ENCODE data around the gene SERPINA3. TPM values are rescaled to one million over a fixed set of nuclear protein-coding genes. Genes with fewer than 3 reads are reported as not detected.
"Not testable (repeated sequence)": the region's sequence is repeated elsewhere in the genome, so short reads cannot be mapped to it uniquely, and the experiment has no call there.

The SERPINA3 gene
- total and polyA plus RNA-seq, 8 donors, result 15.1 to 1,820 (median 99.6) TPM

- Histone ChIP-seq H3K27me3 (no peaks in the 10 kb centered on the region), H3K4me1 (peaks cover 0 to 8% (median 3%) of the 10 kb centered on the region in 4 donors), H3K36me3 (no peaks in the 10 kb centered on the region), H3K4me3 (no peak overlapping the region), H3K27ac (peak overlapping the region in 1 of 5 donors; percentile 56), H3K9me3 (no peaks in the 10 kb centered on the region)
- TF ChIP-seq, protein P1, sequence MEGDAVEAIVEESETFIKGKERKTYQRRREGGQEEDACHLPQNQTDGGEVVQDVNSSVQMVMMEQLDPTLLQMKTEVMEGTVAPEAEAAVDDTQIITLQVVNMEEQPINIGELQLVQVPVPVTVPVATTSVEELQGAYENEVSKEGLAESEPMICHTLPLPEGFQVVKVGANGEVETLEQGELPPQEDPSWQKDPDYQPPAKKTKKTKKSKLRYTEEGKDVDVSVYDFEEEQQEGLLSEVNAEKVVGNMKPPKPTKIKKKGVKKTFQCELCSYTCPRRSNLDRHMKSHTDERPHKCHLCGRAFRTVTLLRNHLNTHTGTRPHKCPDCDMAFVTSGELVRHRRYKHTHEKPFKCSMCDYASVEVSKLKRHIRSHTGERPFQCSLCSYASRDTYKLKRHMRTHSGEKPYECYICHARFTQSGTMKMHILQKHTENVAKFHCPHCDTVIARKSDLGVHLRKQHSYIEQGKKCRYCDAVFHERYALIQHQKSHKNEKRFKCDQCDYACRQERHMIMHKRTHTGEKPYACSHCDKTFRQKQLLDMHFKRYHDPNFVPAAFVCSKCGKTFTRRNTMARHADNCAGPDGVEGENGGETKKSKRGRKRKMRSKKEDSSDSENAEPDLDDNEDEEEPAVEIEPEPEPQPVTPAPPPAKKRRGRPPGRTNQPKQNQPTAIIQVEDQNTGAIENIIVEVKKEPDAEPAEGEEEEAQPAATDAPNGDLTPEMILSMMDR (IDR thresholded peaks at IDR 0.05), result no peak
- no peak for TF ChIP-seq EP300 (IDR thresholded peaks at IDR 0.05)
- TF ChIP-seq POLR2AphosphoS5 (IDR thresholded peaks at IDR 0.05), result no peak
- no peak for TF ChIP-seq POLR2A (IDR thresholded peaks at IDR 0.05)
- intact Hi-C loops (cut with DNase I; ENCODE audit: low total_unique reads), result no loop called here
- no peak for DNase-seq
- WGBS, 5 donors, result 32 to 65% (median 45%) methylated on average over 7 of the region's 7 CpGs
Measured at GRCh38 chr14:94572637-94573303, 39.4 kb upstream of the SERPINA3 start.

DNA sequence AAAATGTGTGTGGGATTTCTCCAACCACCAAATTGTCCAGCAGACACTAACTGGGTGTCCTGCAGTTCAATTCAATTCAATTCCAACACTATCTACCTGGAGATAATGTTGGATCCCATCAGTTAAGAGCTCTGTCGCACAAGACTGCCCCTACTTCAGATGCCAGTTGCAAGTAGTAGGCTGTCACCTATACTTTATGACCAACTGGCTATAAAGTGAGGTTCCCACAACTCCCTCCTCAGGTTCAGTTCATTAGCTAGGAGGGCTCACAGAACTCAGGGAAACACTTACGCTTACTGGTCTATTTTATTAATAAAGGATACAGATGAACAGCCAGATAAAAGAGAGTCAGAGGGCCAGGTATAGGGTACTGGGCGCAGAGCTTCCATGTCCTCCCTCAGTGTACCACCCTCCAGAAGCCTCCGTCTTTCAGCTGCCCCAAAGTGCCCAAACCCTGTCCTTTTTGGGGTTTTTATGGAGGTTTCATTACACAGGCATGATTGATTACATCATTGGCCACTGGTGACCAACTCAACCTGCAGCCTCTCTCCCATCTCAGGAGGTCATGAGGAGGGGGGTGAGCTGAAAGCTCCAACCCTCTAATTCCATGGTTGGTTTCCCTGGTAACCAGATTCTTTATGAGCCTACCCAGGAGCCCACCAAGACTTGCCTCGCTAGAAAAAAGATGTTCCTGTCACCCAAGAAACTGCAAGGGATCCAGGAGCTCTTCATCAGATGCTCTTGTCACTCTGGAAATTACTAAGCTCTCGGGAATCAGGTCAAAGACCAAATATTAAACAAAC lies 38.5 kb upstream of the SERPINA3 start:
- Histone ChIP-seq H3K27me3 (no peaks in the 10 kb centered on the region), H3K27ac (no peak overlapping the region), H3K9me3 (no peaks in the 10 kb centered on the region), H3K36me3 (no peaks in the 10 kb centered on the region), H3K4me3 (no peak overlapping the region), H3K4me1 (peaks cover 0 to 8% (median 3%) of the 10 kb centered on the region in 4 donors)
- 74 to 88% (median 81%) methylated on average over 6 of the region's 6 CpGs for WGBS, 5 donors
- no peak for DNase-seq
- TF ChIP-seq, protein P1 (IDR thresholded peaks at IDR 0.05), result no peak
- TF ChIP-seq POLR2A (IDR thresholded peaks at IDR 0.05) (no peak), EP300 (IDR thresholded peaks at IDR 0.05) (no peak), POLR2AphosphoS5 (IDR thresholded peaks at IDR 0.05) (no peak)
- intact Hi-C loops (cut with DNase I; ENCODE audit: low total_unique reads), result no loop called here

- H3K4me3 ChIP-seq, result no peak overlapping the region
- no peaks in the 10 kb centered on the region for H3K27me3 ChIP-seq
- TF ChIP-seq, protein P1 (IDR thresholded peaks at IDR 0.05), result no peak
- TF ChIP-seq POLR2A (IDR thresholded peaks at IDR 0.05), result no peak
- no peak overlapping the region for H3K27ac ChIP-seq
- H3K4me1 ChIP-seq, result peaks cover 0 to 8% (median 3%) of the 10 kb centered on the region in 4 donors
- intact Hi-C loops (cut with DNase I; ENCODE audit: low total_unique reads), result no loop called here
- DNase-seq, result no peak
- WGBS, 5 donors, result 71 to 96% (median 90%) methylated on average over 3 of the region's 3 CpGs
- no peaks in the 10 kb centered on the region for H3K9me3 ChIP-seq
- H3K36me3 ChIP-seq, result no peaks in the 10 kb centered on the region
Measured at GRCh38 chr14:94574336-94574735, 37.9 kb upstream of the SERPINA3 start.

DNA sequence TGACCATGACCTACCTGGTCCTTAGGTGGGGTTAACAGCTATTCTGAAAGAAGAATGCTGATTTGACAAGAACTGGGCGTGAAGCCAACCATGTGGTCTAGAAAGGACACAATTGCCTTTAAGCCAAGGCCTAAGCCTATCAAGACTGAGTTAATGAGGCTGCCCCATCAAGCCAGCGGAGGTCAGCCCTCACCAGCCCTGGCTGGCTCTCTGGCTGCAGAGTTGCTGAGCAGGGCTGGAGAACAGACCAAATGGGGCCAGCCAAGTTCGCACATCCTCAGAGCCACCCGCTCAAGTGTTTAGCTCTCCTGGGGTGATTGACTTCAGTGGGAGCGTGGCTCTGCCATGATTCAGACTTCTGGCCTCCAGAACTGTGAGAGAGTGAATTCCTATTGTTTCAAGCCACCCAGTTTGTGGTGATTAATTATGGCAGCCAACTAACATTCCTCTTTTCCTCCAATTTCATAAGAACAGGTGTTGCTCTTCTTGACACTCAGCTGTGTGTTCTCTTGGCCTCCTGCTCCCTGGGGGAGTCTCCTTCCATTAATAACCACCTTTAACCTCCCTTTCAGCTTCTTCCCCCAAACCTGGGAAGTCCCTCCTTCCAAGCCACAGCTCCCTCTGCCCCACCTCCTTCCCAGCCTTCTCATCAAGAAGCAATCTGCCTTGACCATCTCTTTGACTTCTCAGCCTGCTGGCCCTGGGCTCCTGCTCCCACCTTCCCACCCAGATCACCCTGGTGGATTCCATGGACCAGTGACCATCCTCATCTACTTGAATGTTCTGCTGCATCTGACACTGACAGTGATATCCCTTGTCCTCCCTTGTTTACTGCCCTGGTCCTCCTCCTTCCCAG lies 36.2 kb upstream of the SERPINA3 start:
- no peaks in the 10 kb centered on the region for H3K36me3 ChIP-seq
- no peaks in the 10 kb centered on the region for H3K9me3 ChIP-seq
- 67 to 82% (median 74%) methylated on average over 5 of the region's 5 CpGs for WGBS, 5 donors
- TF ChIP-seq, protein P1 (IDR thresholded peaks at IDR 0.05), result no peak
- H3K4me3 ChIP-seq, result no peak overlapping the region
- intact Hi-C loops (cut with DNase I; ENCODE audit: low total_unique reads), result no loop called here
- H3K27me3 ChIP-seq, result no peaks in the 10 kb centered on the region
- H3K4me1 ChIP-seq, result peaks cover 2 to 12% (median 7%) of the 10 kb centered on the region in 4 donors
- peak in 1 of 2 donors; percentile 46 for DNase-seq
- H3K27ac ChIP-seq, result no peak overlapping the region

- H3K27ac ChIP-seq; H3K36me3 ChIP-seq; H3K9me3 ChIP-seq; H3K27me3 ChIP-seq; DNase-seq; H3K4me3 ChIP-seq; intact Hi-C loops (cut with DNase I; ENCODE audit: low total_unique reads): not testable (repeated sequence)
- H3K4me1 ChIP-seq, result peaks cover 12 to 22% (median 14%) of the 10 kb centered on the region in 4 donors
Measured at GRCh38 chr14:94577472-94577871, 34.7 kb upstream of the SERPINA3 start.
